ENCODE data around the gene TPRN.

Gene TPRN

GRCh38 chr9:137160716-137161557 is 39.6 kb downstream of the TPRN start:
- no peak for DNase-seq (ENCODE audit: low read depth)

GRCh38 chr9:137160054-137160425 is 40.5 kb downstream of the TPRN start:
- no peak for DNase-seq (ENCODE audit: low read depth)

- DNase-seq (ENCODE audit: low read depth) = no peak
Observed at GRCh38 chr9:137159105-137160053, 41.2 kb downstream of the TPRN start.

- no peak for DNase-seq (ENCODE audit: low read depth)
Observed at GRCh38 chr9:137158625-137159024, 41.9 kb downstream of the TPRN start.

DNA sequence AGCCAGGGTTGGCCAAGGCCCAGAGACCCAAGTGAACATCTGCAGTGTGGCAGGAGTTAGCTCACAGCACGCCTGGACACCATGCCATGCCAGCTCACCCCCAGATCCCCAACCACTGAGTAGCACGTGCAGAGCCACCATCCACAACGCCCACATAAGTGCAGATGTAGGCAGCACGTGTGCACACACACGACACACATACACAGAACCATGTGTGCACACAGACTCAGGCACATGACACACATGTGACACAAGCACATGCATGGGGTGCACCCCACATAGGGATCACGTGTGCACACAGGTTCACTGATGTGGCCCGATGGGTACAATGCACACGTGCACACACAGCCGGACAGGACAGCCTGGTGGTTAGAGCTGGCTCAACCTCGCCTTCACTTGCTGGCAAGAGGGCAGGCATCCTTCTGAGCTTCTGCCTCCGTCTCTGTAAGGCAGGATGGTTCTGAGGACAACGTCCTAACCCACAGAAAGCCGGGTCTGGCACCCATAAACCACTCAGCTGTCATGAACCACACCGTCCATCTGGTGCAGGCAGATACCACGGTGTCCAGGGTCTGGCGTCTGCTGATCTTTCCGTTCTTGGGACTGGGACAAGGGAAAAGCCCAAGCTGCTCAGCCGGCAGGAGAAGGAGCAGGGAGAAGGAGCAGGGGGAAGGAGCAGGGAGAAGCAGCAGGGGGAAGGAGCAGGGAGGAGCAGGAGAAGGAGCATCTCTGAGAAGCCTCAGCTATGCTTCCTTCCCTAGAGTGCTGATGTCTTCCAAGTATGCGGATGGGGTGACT is 42.7 kb downstream of the TPRN start:
- DNase-seq (ENCODE audit: low read depth) = no peak

DNA sequence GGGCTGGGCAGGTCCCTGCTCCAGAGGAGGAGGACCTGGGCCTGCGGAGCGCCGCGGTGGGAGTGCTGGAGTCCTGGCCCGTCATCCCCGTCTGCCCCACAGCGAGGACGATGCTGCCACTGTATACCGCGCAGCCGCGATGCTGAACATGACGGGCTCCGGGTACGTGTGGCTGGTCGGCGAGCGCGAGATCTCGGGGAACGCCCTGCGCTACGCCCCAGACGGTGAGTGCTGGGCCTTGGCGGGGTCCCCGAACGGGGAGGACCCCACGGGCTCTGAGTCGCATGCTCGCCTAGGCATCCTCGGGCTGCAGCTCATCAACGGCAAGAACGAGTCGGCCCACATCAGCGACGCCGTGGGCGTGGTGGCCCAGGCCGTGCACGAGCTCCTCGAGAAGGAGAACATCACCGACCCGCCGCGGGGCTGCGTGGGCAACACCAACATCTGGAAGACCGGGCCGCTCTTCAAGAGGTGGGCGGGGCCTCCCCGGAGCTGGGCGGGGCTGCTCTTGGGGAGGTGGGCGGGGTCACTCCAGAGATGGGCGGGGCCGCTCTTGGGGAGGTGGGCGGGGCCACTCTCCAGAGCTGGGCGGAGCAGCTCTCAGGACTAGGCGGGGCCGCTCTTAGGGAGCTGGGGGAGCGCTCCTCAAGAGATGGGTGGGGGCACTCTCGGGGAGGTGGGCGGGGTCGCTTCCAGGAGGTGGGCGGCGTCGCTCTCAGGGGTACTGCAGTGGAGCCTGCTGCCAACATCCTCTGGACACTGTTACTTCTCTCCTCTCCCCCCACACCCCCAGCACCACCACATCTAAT is 43.8 kb downstream of the TPRN start:
- DNase-seq (ENCODE audit: low read depth) = no peak

DNA sequence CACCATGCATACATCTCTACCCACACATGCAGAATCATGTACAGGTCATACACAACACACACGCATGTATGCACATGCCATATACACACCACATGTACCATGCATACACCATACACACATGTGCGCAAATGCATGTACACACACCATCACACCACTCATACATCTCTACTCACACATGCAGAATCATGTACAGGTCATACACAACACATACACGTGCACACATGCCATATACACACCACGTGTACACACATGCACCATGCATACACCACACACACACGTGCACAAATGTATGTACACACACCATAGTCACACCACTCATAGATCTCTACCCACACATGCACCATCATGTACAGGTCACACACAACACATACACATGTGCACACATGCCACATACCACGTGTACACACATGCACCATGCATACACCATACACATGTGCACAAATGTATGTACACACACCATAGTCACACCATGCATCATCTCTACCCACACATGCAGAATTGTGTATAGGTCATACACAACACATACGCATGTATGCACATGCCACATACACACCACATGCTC is 47.6 kb downstream of the TPRN start:
- DNase-seq (ENCODE audit: low read depth) = no peak

DNA sequence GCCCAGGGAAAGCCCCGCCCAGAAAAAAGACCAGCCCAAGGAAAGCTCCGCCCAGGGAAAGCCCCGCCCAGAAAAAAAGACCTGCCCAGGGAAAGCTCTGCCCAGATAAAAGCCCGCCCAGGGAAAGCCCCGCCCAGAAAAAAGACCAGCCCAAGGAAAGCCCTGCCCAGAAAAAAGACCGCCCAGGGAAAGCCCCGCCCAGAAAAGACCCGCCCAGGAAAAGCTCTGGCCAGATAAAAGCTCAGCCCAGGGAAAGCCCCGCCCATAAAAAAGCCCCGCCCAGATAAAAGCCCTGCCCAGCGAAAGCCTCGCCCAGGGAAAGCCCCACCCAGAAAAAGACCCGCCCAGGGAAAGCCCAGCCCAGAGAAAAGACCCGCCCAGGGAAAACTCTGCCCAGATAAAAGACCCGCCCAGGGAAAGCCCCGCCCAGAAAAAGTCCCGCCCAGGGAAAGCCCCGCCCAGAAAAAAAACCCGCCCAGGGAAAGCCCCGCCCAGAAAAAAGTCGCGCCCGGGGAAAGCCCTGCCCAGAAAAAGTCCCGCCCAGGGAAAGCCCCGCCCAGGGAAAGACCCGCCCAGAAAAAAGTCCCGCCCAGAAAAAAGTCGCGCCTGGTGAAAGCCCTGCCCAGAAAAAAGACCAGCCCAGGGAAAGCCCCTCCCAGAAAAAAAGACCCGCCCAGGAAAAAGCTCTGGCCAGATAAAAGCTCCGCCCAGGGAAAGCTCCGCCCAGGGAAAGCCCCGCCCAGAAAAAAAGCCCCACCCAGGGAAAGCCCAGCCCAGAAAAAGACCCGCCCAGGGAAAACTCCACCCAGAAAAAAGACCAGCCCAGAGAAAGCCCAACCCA is 49.7 kb downstream of the TPRN start:
- no peak for DNase-seq (ENCODE audit: low read depth)

DNA sequence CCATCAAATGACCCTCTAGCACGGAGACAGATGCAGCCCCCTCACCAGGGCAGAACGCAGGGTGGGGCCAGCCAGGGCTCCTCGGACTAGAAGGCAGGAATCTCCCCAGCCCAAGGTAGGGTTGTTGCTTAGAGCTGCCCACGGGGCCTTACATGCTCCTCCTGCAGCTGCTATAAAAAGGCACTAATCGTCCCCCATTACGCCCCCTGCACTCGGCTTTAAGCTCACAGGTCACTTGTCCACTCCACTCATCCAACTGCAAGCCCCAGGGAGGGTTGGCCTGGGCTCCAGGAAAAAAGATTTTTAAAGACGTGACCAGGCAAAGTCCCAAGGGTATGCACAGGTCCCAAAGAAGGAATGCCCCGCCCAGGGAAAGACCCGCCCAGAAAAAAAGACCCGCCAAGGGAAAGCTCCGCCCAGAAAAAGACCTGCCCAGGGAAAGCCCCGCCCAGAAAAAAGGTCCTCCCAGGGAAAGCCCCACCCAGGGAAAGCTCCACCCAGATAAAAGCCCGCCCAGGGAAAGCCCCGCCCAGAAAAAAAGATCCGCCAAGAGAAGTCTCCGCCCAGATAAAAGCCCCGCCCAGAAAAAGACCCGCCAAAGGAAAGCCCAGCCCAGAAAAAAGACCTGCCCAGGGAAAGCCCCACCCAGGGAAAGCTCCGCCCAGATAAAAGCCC is 50.5 kb downstream of the TPRN start:
- DNase-seq (ENCODE audit: low read depth) = no peak

DNA sequence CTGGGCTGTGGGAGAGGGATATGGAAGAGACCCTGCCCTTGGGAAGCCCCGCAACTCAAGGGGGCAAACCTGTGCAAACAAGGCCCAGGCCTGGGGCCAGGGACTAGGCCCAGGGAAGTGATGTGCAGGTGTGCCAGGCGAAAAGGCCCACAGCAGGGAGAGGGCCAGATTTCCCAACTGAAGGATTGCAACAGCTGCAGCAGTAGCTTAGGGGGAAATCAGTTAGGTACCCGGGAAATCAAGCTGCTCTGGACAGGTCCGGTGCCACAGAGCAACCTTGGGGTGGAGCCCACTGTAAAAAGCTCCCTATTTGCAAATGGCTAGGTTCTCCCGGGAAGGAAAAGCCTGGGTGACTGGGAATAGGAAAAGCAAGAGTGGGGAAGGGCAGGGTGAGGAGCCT is 51.2 kb downstream of the TPRN start:
- no peak for DNase-seq (ENCODE audit: low read depth)

DNA sequence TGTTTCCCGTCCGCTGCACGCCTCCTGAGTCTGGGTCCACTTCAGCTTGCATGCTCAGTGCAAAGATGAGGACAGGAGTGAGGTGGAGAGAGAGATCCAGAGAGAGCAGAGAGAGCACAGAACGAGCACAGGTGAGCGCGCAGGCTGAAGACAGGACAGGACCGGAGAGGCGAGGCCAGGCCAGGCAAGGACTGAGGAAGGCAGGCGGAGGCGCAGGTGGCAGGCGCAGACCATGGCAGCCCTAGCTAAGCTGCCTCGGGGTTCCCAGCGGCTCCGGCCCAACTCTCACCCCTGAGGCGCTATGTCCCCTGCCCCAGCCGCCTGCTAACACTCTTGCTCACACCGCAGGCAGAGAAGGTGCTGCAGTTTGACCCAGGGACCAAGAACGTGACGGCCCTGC is 51.9 kb downstream of the TPRN start:
- no peak for DNase-seq (ENCODE audit: low read depth)

DNA sequence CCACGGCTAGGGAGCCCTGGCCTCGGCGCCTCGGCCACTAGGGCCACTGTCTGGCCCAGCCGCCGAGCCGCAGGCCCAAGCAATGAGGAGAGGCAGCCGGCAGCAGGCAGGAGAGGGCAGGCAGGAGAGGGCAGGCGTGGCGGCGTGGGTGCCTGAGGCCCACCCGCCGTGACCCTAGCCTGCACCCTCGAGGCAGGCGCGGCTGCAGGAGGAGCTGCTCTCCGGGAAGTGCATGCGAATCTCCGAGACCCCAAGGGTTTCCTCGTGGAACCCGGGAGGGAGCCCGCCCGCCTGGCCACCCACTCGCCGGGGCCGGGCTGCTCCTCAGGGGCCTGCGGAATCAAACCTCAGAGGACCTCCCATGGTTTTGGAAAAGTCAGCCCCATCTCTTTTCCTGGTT is 52.3 kb downstream of the TPRN start:
- DNase-seq (ENCODE audit: low read depth) = no peak

GRCh38 chr9:137147793-137148160 is 52.8 kb downstream of the TPRN start:
- no peak for DNase-seq (ENCODE audit: low read depth)

DNA sequence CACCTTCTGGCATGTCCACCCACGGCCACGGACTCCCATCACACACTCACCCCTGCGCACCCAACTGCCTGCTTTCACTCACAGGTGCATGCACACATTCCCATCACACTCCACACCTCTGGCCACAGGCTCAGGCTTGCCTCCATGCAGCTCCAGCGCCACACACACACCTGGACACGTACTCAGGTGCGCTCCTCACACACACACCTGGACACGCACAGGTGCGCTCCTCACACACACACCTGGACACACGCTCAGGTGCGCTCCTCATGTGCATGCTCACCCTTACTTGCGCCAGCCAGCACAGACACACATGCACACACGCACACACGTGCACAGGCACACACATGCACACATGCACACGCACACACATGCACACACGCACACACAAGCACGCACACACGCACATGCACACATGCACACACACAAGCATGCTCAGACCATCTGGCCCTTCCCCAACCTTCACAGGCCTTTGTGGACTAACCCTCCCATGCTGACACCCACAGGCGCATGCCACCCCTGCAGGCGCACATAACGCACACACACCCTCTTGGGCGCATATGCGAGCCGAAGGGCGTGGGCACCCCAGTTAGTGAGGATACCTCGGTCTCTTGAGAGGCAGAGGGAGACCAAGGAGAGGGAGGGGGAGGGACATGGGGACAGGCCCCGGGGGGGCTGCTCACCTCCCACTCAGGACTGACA is 53.3 kb downstream of the TPRN start:
- DNase-seq (ENCODE audit: low read depth) = no peak

DNA sequence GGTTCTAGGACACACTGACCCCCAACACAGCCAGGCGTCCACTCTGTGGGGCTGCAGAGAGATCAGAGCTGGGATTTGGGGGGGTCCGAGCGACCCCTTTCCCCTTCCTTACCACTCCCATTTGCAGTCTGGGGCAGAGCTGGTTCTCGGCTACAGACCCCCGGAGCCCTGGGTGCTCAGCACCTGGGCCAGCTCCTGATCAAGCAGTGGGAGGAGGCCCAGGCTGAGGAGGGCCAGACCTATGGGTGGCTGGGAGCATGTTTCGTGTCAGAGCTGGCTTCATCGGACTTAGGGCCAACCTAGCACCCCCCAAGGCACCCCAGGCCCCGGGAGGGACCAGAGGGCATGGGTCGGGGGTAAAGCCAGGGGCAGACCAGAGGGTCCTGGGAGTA is 54.0 kb downstream of the TPRN start:
- no peak for DNase-seq (ENCODE audit: low read depth)

- DNase-seq (ENCODE audit: low read depth) = no peak
Observed at GRCh38 chr9:137145731-137146526, 54.6 kb downstream of the TPRN start.

DNA sequence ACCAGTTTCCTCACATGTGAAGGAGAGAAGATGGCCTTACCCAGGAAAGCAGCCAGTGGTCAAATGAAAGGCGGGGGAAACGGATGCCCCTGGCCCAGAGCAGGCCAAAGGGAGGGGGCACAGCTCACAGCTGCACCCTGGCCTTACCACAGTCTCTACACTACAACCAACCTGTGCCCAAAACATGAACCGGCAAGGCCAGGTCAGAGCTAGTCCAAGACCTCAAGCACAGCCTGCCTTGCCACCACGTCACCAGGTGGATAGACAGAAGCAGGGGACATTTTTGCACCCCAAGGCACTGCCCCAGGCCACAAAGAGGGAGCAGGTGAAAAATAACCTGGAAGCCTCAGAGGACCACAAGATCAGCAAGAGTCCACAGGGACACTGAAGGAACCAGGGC is 57.1 kb downstream of the TPRN start:
- no peak for DNase-seq (ENCODE audit: low read depth)

Measured in HS-27A (cell line).